Limb (tissue), 2 donors: ENCODE measurements around the gene LGALS3BP.

Source experiments
- DNase-seq, 2 donors: peaks; one replicate each; pipeline ENCODE4 v3.0.0-alpha.2; 2016; ENCODE audit errors: extremely low spot score in 2 of 2

LGALS3BP gene

DNA sequence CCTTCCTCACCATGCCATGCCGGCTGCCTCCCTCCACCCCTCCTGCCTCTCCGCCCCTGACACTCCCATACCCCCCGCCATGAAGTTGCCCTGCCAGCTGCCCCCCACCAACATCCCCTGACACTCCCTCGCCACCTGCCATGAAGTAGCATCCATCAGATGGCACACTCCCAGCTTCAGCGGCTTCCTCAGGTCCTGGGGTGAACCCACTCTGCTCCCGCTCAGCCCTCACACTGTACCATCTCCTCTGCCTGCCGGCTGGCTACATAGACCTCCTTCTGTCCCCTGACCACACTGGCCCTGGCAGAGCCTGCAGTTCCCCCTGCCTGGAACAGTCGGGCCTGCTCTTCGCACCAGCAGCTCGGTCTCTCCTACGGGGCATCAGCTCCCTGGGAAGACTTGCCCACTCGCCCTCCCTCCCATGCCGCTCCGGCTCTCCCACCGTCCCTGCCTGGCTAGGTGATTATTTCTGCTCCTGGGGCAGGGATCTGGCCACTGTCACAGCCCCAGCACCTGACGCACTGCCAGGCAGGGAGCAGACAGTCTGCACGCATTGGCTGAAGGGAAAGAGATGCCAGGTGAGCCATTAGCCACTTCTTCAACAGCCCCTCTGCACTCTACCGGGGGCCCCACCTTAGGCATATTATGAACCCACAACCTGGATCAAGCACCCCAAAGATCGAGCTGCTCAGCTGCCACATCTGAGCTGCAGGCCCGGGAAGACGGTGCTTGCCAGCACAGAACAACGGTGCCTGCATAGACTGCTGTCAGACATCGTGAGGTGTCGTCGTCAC, 20.9 kb upstream of the LGALS3BP start:
- peak in 1 of 2 donors; percentile 16 for DNase-seq

GRCh38 chr17:78999947-79000395, 20.2 kb upstream of the LGALS3BP start:
- peak in 1 of 2 donors; percentile 4 for DNase-seq

DNA sequence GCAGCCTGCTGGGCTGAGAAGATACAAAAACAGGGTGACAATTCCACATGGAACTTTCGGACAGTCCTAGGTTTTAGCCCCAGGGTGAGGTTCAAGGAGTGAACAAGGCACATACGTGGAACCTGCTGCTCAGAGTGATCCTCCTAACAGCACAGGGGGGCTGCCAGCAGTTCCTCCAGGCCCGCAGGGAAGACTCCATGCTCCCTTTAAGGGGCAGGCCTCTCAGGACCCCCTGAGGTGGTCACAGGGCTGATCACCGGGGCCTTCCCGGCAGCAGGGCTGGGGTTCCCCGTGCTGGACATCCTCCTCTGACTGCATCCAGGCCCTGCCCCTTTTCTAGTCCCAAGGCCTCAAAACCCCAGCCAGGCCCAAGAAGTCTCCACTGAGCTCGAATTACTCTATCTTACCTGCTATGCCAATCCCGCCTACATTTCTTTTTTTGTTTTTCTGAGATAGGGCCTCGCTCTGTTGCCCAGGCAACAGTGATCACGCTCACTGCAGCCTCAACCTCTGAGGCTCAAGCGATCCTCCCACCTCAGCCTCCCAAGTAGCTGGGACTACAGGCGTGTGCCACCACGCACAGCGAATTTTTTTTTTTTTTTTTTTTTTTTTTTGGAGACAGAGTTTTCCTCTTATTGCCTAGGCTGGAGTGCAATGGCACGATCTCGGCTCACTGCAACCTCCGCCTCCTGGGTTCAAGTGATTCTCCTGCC, 19.5 kb upstream of the LGALS3BP start:
- DNase-seq, result peak in 1 of 2 donors; percentile 13

GRCh38 chr17:78998311-78999055, 18.8 kb upstream of the LGALS3BP start:
- DNase-seq, result peak in 1 of 2 donors; percentile 34

- peak in 1 of 2 donors; percentile 9 for DNase-seq
Measured at GRCh38 chr17:78997881-78998280, 18.2 kb upstream of the LGALS3BP start.

DNA sequence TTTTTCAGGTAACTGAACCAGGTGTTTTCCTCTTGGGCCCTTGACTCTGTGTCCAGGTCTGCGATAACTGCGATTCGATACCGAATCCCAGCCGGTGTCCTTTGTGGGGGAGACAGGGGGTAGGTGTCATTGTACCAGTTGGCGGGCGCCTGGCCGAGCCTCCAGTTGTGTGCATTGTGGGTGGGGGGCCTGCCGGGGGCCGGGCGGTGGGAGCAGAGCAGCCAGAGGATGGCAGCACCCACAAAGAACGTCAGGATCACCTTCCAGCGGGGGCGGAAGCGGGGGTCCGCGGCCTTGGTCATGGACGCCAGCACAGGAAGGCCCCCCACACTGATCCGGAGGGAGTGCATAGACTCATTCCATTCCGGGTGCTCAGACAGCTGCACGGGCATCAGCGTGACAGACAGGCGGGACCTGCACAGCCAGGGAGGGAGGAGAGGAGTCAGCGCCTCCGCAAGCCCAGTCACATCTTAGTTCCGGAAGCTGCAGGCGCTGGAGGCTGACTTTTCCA, 17.6 kb upstream of the LGALS3BP start:
- peak in 1 of 2 donors; percentile 26 for DNase-seq

- DNase-seq, result peak in 1 of 2 donors; percentile 11
Measured at GRCh38 chr17:78996781-78997201, 17.1 kb upstream of the LGALS3BP start.

DNA sequence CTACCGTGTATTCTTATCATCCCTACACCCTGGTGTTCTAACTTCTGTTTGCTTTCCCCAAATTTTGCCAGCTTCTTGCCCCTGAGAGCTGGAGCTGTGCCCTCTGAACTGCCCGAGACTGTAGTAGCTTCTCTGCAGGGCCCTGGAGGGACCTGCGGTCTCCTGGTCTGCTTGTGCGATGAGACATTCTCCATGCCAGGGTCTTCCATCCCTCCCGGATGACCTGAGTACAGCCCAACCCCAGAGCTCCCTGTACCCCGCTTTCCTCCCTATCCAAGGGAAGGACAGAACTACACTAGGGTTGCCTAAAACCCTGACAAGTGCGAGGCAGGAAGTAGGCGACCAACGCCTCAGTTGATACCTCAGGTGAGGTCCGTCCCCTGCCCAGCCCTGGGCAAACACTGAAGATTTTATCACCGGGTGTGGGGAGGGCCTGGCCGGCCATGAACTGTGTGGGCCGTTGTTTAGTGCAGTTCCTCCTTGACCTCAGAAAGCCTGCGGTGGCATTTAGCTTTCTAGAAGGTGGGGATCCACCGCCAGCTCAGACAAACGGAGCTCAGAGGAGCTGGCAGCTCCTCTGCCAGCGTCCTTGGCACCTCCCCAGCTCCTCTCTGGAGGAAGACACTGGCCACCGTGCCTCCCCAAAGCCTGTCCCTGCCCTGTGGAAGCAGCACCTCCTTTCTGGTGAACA, 16.2 kb upstream of the LGALS3BP start:
- peak in 1 of 2 donors; percentile 9 for DNase-seq

GRCh38 chr17:78995022-78995760, 15.5 kb upstream of the LGALS3BP start:
- DNase-seq, result peak in 1 of 2 donors; percentile 31

DNA sequence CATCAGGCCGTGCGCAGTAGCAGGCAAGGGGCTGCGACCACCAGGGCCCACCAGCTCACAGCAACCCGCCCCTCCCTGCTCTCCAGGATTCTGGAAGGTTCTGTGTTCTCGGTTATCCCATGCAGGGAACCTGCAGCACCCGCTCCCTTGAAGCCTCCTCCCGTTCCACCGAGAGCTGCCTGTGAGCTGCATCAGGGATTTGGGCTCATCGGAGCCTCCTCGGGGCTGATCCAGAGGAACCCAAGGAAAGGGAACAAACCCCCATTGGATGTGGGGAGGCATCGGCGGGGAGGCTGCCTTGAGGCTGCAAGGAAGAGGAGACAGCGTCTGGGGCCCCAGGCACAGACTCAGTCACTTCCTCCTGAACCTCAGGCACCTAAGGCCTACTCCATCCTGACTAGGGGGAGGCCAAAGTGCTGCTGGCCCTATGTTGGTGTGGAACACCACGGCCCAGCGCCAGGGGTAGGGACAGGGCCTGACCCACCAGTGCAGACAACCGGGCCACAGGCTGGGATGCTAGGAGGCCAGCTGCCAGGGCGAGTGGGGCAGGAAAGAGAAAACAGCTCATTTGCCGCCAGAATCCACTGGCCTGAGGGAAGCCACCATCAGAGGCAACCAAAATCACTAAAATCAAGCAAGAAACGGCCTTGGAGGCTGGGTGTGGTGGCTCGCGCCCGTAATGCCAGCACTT, 14.4 kb upstream of the LGALS3BP start:
- DNase-seq, result peak in 1 of 2 donors; percentile 18

- DNase-seq, result peak; percentile 42 to 73
Measured at GRCh38 chr17:78993241-78993956, 13.7 kb upstream of the LGALS3BP start.

DNA sequence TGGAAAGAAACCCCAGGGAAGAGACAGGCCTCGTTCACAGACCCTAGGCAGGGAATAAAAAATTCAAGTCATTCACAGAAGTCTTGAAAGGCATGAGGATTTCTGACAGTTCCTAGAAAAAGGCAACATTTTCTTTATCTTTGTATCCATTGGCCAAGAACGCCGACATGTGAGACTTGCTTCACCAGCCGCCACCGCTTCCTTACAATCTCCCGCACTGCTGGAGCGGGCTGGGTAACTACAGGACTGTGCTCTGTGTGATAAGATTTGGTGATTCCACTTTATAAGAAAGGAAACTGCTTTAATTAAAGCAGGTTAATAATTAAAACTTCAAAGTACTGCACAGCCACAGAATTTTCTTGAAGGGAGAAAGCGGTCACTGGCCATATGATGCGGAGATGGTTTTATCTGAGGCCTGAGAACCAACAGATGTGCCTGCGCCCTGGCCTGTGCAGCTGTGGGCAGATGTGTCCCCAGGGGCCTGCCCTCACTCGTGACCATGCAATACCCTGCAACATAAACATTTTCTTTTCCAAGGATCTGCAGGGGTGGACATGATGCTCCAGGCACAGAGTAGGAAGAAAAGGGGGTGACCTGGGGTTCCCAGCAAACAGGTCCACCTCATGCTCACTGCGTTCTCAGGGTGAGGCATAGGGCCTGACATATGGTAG, 13.0 kb upstream of the LGALS3BP start:
- peak in 1 of 2 donors; percentile 3 for DNase-seq

GRCh38 chr17:78991906-78992532, 12.3 kb upstream of the LGALS3BP start:
- no peak for DNase-seq

DNA sequence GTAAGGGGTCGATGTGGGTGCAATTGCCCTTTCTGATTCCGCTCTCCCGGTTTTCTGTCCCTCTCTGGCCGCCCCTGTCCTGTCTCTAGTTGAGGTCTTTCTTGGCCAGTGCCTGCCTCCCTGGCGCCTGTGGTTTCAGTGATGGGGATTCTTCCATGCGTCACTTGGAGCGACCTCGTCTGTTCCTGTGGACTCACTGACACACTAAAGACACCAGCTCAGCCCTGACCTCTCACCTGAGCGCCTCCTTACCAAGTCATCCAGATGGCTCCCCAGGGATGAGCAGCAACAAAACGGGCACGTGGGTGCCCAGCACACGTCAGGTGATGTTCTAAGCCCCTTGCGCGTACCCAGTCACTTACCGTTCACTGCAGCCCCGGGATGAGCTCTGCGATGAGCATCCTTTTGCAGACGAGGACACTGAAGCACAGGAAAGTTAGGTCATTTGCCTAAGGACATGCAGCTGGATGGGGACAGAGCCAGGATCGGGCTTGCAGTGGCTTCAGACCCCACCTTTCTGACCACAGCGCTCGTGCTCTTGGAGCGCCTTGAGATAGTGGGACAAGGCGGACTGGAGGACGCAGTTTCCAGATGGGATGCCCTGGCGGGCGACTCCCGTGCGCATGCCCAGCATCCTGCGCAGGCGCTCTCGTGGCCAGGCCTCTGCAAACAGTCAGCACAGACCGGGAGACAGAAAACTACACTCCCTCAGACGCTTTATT, 11.5 kb upstream of the LGALS3BP start:
- no peak for DNase-seq

GRCh38 chr17:78990349-78991016, 10.8 kb upstream of the LGALS3BP start:
- DNase-seq, result no peak

DNA sequence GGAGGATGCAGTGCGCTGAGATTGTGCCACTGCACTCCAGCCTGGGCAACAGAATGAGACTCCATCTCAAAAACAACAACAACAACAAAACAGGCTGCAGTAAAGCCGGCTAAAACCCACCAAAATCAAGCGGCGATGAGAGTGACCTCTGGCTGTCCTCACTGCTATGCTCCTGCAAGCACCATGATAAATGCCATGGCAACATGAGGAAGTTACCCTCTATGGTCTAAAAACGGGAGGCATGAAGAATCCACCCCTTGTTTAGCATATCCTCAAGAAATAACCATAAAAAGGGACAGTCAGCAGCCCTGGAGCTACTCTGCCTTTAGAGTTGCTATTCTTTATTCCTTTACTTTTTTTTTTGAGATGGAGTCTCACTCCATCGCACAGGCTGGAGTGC, 8.4 kb upstream of the LGALS3BP start:
- DNase-seq, result no peak
